GM13976 (cell line): ENCODE measurements around the gene POC1B.

Experiments used
- DNase-seq: peaks from one replicate; pipeline ENCODE4 v3.0.0; 2012; ENCODE audit warnings: low spot score
- in situ Hi-C: fragments of 300-500 bp; cut with MboI; formaldehyde crosslinking; loops from one replicate; pipeline ENCODE4 v1.12.0; 2022; ENCODE audit warnings: low sequenced_read_pairs, mixed read lengths, inconsistent platforms; ENCODE audit not compliant: unreplicated experiment
- TF ChIP-seq, protein P1 (sequence below): IDR thresholded peaks from 2 replicates; pipeline ENCODE4 v1.5.1; 2012; ENCODE audit warnings: borderline replicate concordance, mild to moderate bottlenecking; ENCODE audit not compliant: insufficient read depth; ENCODE audit errors: extremely low read depth, missing control alignments, control extremely low read depth

The POC1B gene

DNA sequence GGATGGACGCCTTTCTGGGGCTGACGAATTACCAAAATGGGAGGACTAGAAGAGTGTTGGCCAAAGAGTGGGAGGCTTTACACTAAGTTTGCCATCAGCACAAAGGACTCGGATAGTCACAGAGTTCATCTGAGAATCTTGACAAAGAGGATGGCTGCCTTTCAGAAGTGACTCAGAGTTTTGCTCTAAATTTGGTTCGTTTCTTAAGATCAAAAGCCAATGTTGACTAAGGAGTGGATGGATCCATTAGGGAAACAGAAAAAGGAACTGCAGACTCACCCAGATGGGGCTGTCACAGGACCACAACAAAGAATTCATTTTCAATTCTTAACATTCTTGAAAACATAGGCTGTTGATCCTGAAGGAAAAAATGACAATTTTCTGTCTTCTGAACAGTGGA, 92.2 kb downstream of the POC1B start:
- TF ChIP-seq, protein P1, sequence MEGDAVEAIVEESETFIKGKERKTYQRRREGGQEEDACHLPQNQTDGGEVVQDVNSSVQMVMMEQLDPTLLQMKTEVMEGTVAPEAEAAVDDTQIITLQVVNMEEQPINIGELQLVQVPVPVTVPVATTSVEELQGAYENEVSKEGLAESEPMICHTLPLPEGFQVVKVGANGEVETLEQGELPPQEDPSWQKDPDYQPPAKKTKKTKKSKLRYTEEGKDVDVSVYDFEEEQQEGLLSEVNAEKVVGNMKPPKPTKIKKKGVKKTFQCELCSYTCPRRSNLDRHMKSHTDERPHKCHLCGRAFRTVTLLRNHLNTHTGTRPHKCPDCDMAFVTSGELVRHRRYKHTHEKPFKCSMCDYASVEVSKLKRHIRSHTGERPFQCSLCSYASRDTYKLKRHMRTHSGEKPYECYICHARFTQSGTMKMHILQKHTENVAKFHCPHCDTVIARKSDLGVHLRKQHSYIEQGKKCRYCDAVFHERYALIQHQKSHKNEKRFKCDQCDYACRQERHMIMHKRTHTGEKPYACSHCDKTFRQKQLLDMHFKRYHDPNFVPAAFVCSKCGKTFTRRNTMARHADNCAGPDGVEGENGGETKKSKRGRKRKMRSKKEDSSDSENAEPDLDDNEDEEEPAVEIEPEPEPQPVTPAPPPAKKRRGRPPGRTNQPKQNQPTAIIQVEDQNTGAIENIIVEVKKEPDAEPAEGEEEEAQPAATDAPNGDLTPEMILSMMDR: no peak
- no peak for DNase-seq
- in situ Hi-C loops: no loop called here

DNA sequence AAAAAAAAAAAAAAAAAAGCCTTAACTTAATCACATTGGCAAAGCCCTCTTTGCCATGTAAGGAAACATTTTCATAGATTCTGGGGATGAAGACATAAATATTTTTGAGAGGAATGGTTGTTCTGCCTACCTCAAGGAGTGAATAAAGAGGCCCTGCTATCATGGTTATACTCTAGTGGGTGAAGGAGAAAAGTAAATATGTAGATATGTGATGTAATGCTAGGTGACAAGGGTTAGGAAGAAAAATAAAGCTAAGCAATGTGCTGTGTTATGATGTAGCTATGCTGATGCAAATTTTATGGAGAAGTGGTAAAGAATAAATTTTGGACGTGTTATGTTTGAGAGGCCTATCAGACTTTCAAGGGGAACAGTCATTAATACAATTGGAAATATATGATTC, 93.5 kb downstream of the POC1B start:
- in situ Hi-C loops: no loop called here
- DNase-seq: no peak
- TF ChIP-seq, protein P1: no peak

DNA sequence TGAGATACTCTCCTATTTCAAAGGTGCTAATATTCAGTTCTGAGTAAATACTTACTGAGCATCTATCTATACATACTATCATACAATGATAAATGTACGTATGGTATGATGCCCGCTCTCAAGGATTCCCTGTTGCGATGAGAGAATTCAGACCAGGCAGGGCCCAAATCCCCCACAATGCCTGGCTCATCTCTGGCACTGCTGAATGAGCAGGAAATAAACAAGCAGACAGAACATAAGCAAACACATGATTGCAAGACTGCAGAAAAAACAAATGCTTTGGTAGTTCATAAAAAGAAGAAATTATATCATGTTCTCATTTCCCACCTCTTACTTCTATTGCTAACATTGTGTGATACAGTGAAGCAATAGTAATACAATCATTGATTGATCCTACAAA, 96.3 kb downstream of the POC1B start:
- DNase-seq: no peak
- in situ Hi-C loops: no loop called here
- TF ChIP-seq, protein P1: no peak

DNA sequence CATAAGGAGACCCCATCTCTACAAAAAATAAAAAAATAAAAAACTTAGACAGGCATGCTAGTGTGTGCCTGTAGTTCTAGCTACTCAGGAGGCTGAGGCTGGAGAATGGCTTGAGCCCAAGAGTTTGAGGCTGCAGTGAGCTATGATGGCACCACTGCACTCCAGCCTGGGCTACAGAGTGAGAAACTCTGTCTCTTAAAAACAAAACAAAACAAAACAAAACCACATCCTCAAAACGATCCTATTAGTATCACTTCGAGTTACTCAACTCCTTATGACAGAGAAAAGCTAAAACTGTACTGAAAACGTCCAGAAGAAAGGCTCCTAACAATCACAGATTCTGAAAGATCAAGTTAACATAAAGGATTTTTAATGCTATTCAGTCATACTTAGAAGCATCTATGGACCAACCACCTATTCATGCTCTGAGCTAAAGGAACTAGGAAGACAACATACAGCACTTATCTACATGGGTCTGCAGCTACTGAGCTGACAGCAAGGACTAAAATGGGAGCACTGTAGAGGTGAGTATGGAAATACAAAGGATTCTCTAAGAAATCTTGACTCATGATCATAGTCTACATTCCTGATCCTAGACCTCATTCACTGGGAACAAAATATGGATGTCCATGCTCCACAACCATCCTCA, 98.2 kb downstream of the POC1B start:
- no peak for DNase-seq
- TF ChIP-seq, protein P1: no peak
- in situ Hi-C loops: no loop called here

DNA sequence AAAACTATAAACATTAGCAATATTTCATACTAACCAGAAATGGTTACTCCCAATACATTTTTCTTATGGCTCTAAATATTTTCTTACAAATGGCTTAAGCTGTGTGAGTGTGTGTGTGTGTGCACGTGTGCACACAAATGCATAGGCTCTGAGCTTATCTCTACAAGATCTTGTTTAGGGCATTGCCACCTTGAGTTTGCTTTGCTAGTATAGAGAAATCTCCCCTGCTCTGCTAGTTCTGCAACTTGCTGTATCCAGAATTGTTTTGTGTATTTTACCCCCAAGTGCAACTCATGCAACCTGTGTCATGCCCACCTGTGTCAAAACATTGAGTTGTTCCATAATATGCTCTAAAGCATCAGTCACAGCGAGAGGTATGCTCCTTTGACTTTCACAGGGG, 101.0 kb downstream of the POC1B start:
- in situ Hi-C loops: no loop called here

DNA sequence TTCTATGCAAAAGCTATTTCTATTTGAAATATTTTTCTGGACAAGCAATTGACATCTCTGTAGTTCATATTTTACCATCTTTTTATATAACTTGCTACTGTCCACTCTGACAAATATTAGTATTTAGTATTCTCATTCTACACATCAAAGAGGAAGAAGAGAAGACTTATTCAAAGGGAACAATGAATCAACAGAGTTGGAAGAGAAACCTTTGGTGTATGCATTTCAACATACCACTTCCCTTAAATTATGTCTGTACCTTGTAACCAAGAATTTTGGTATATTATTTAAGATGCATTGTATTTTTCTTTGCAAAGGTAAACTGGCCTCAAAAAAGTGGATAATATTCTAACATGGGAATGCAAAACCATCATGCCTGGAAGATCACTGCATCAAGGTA, 101.5 kb downstream of the POC1B start:
- TF ChIP-seq, protein P1: no peak
- in situ Hi-C loops: no loop called here
- DNase-seq: no peak

More for the DNA sequence above, 101.0 kb downstream of the POC1B start:
- TF ChIP-seq, protein P1: no peak
- no peak for DNase-seq
